Endothelial cell of umbilical vein (primary cell): ENCODE measurements around the gene LIMA1. TPM values are rescaled to one million over a fixed set of nuclear protein-coding genes. Genes with fewer than 3 reads are reported as not detected.

Source experiments
- BruUV-seq: library from RNA; stranded (reverse); fragments of 400-500 nt; replicated peaks from 2 replicates; lab custom pipeline; 2021; lab: Mats Ljungman, UMichigan
- CTCF ChIA-PET: fragments of 300-600, 350-600 bp; sonication (Branson Sonifier 250); formaldehyde crosslinking; loops from one replicate; lab custom pipeline; 2021; ENCODE audit warnings: antibody characterized with exemption, inconsistent platforms; lab: Charles Lee
- POLR2A ChIA-PET: fragments of 300-600, 350-600 bp; sonication (Branson Sonifier 250); formaldehyde crosslinking; loops from one replicate; lab custom pipeline; 2021; ENCODE audit warnings: antibody characterized with exemption, inconsistent platforms; lab: Charles Lee
- DNase-seq: peaks from one replicate; pipeline ENCODE4 v3.0.0-alpha.2; 2011; ENCODE audit warnings: low read depth, low spot score
- FAIRE-seq: peaks from 2 replicates; lab custom pipeline; 2011; peaks lifted over from hg19 to GRCh38; lab: Jason Lieb, UNC
- H2AFZ ChIP-seq: 2 replicates; pipeline ENCODE4 v1.6.0; 2012; ENCODE audit warnings: low read depth, low read length, control low read depth, inconsistent platforms
- H3K27ac ChIP-seq: 2 replicates; pipeline ENCODE4 v1.5.1; 2011; ENCODE audit warnings: low read depth, mild to moderate bottlenecking, control low read depth, low read length, moderate library complexity; ENCODE audit not compliant: insufficient read depth
- H3K27me3 ChIP-seq, 2 experiments: 2 replicates each; pipeline versions ENCODE4 v1.6.0 to v1.6.1; 2011; ENCODE audit warnings: low read length in 2 of 2, mixed read lengths in 1 of 2; ENCODE audit not compliant: control insufficient read depth in 2 of 2, insufficient read depth in 2 of 2
- H3K36me3 ChIP-seq, 2 experiments: 2 replicates in 1 of 2; 3 replicates in 1 of 2; pipeline ENCODE4 v1.5.1; 2011; ENCODE audit warnings: low read length in 2 of 2, mild to moderate bottlenecking in 1 of 2, moderate library complexity in 1 of 2; ENCODE audit not compliant: control insufficient read depth in 2 of 2, insufficient read depth in 2 of 2; ENCODE audit errors: extremely low read depth in 1 of 2
- H3K4me1 ChIP-seq: 3 replicates; pipeline ENCODE4 v1.5.1; 2011; ENCODE audit warnings: mild to moderate bottlenecking, low read length; ENCODE audit not compliant: control insufficient read depth, insufficient read depth; ENCODE audit errors: extremely low read depth
- H3K4me2 ChIP-seq: 2 replicates; pipeline ENCODE4 v1.6.1; 2011; ENCODE audit warnings: low read length, control low read depth, mixed read lengths; ENCODE audit not compliant: insufficient read depth
- H3K4me3 ChIP-seq, 3 experiments: fragments of 200-600 bp in 1 of 3; sonication (generic), shearing (Covaris generic) in 1 of 3; replicated peaks in 1 of 3; 2 replicates each; pipeline ENCODE4 v1.5.1; 2011 to 2016; ENCODE audit warnings: control low read depth in 3 of 3, low read length in 3 of 3, mild to moderate bottlenecking in 2 of 3, inconsistent platforms in 1 of 3, low read depth in 1 of 3, moderate library complexity in 1 of 3; ENCODE audit not compliant: insufficient read depth in 1 of 3
- H3K79me2 ChIP-seq: 2 replicates; pipeline ENCODE4 v1.6.0; 2012; ENCODE audit warnings: low read length, inconsistent platforms; ENCODE audit not compliant: control insufficient read depth, insufficient read depth
- H3K9ac ChIP-seq: replicated peaks from 2 replicates; pipeline ENCODE3; 2011; ENCODE audit warnings: low read length, control low read depth; ENCODE audit not compliant: insufficient read depth; ENCODE audit errors: extremely low read depth
- H3K9me1 ChIP-seq: replicated peaks from 3 replicates; pipeline ENCODE4 v1.6.0; 2011; ENCODE audit warnings: mild to moderate bottlenecking, low read length; ENCODE audit not compliant: control insufficient read depth, insufficient read depth; ENCODE audit errors: extremely low read depth
- H3K9me3 ChIP-seq: replicated peaks from 2 replicates; pipeline ENCODE4 v1.5.1; 2012; ENCODE audit warnings: low read length, inconsistent platforms; ENCODE audit not compliant: control insufficient read depth, insufficient read depth
- H4K20me1 ChIP-seq: replicated peaks from 2 replicates; pipeline ENCODE3; 2011; ENCODE audit warnings: mild to moderate bottlenecking, low read length; ENCODE audit not compliant: control insufficient read depth, insufficient read depth; ENCODE audit errors: extremely low read depth
- EZH2 ChIP-seq: IDR thresholded peaks from 2 replicates; pipeline ENCODE4 v1.6.1; 2012; ENCODE audit warnings: borderline replicate concordance, low read depth, mild to moderate bottlenecking, moderate library complexity, low read length, inconsistent platforms; ENCODE audit not compliant: severe bottlenecking
- FOS ChIP-seq: IDR thresholded peaks from 2 replicates; pipeline ENCODE4 v1.6.1; 2011; ENCODE audit warnings: mild to moderate bottlenecking, low read length, moderate library complexity, borderline replicate concordance; ENCODE audit not compliant: insufficient read depth
- GATA2 ChIP-seq: IDR thresholded peaks from 2 replicates; pipeline ENCODE4 v1.7.0; 2011; ENCODE audit warnings: low read depth, mild to moderate bottlenecking, moderate library complexity, mixed read lengths, low read length; ENCODE audit not compliant: insufficient read length, insufficient read depth
- JUN ChIP-seq: IDR thresholded peaks from 2 replicates; pipeline ENCODE4 v1.6.1; 2011; ENCODE audit warnings: borderline replicate concordance, low read depth; ENCODE audit not compliant: insufficient read length, insufficient read depth
- MAX ChIP-seq: IDR thresholded peaks from 2 replicates; pipeline ENCODE4 v1.6.1; 2011; ENCODE audit not compliant: insufficient read depth, insufficient read length
- MYC ChIP-seq: IDR thresholded peaks from one replicate; pipeline ENCODE4 v1.6.1; 2011; ENCODE audit warnings: mild to moderate bottlenecking, low read depth, low read length
- POLR2A ChIP-seq: IDR thresholded peaks from 2 replicates; pipeline ENCODE4 v1.6.1; 2012; ENCODE audit warnings: low read depth, mild to moderate bottlenecking, control low read depth, low read length
- POLR2AphosphoS5 ChIP-seq: IDR thresholded peaks from 2 replicates; pipeline ENCODE4 v1.6.1; 2012; ENCODE audit warnings: low read depth, mild to moderate bottlenecking, control low read depth, low read length, moderate library complexity; ENCODE audit not compliant: insufficient read depth
- dilution Hi-C: fragments of 300-500 bp; cut with MboI; formaldehyde crosslinking; loops from one replicate; pipeline ENCODE4 v1.15.0; 2019; ENCODE audit warnings: low sequenced_read_pairs; ENCODE audit not compliant: extremely low pct_ligation_motif_present
- intact Hi-C: fragments of 100-400 bp; cut with micrococcal nuclease; formaldehyde crosslinking; loops from one replicate; pipeline ENCODE4 v1.10.0; 2022
- polyA plus RNA-seq, 4 experiments: library from polyadenylated mRNA; depleted of rRNA in 3 of 4; stranded (reverse) in 3 of 4; unstranded in 1 of 4; fragments of >200 nt; gene quantifications; 2 replicates each; pipeline versions ENCODE4 v1.2.1 to v1.2.3, GENCODE V29; 2011 to 2012; ENCODE audit warnings: missing spikeins in 1 of 4
- total RNA-seq: library from RNA; stranded (reverse); gene quantifications from 2 replicates; pipeline ENCODE4 v1.2.3, GENCODE V29; 2021
- TF ChIP-seq, protein P1 (sequence below), 2 donors: IDR thresholded peaks; 1 replicate in 1 of 2; 2 replicates in 1 of 2; pipeline ENCODE4 v1.5.1; 2011; ENCODE audit warnings: low read length in 2 of 2, mild to moderate bottlenecking in 2 of 2, moderate library complexity in 2 of 2, control low read depth in 1 of 2, inconsistent platforms in 1 of 2, low read depth in 1 of 2; ENCODE audit not compliant: insufficient read depth in 1 of 2; ENCODE audit errors: extremely low read depth in 1 of 2

The LIMA1 gene
- total and polyA plus RNA-seq, 2 donors (not counting 3 experiments of a cell fraction or from before 2014, with no cell fraction given): 35.0 to 87.3 TPM

DNA sequence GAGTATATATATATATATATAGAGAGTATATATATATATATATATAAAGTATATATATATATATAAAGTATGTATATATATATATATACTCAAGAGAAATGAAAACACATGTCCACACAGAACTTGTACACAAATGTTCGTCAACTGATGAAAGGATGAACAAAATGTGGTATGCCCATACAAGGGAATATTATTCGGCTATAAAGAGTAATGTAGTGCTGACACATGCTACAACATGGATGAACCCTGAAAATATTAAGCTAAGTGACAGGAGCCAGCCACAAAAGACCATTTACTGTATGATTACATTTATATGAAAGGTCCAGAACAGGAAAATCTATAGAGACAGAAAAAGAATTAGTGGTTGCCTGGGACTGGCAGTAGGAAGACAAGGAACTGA, 19.5 kb downstream of the LIMA1 start:
- Histone ChIP-seq H3K4me2 (no peak overlapping the region), H3K9ac (no peak overlapping the region), H3K27me3 (no peaks in the 10 kb centered on the region), H4K20me1 (no peaks in the 10 kb centered on the region), H3K4me1 (no peaks in the 10 kb centered on the region), H2AFZ (no peak overlapping the region), H3K27ac (no peak overlapping the region), H3K9me1 (no peaks in the 10 kb centered on the region), H3K9me3 (no peaks in the 10 kb centered on the region), H3K4me3 (no peak overlapping the region), H3K79me2 (no peaks in the 10 kb centered on the region), H3K36me3 (no peaks in the 10 kb centered on the region)
- CTCF ChIA-PET: no interaction called here
- FAIRE-seq (no peak), DNase-seq (no peak)
- intact Hi-C loops (no loop called here), dilution Hi-C loops (no loop called here)
- TF ChIP-seq MAX (no peak), EZH2 (no peak), GATA2 (no peak), POLR2A (no peak), MYC (no peak), JUN (no peak), FOS (no peak), POLR2AphosphoS5 (no peak)
- TF ChIP-seq, protein P1, sequence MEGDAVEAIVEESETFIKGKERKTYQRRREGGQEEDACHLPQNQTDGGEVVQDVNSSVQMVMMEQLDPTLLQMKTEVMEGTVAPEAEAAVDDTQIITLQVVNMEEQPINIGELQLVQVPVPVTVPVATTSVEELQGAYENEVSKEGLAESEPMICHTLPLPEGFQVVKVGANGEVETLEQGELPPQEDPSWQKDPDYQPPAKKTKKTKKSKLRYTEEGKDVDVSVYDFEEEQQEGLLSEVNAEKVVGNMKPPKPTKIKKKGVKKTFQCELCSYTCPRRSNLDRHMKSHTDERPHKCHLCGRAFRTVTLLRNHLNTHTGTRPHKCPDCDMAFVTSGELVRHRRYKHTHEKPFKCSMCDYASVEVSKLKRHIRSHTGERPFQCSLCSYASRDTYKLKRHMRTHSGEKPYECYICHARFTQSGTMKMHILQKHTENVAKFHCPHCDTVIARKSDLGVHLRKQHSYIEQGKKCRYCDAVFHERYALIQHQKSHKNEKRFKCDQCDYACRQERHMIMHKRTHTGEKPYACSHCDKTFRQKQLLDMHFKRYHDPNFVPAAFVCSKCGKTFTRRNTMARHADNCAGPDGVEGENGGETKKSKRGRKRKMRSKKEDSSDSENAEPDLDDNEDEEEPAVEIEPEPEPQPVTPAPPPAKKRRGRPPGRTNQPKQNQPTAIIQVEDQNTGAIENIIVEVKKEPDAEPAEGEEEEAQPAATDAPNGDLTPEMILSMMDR (IDR thresholded peaks at IDR 0.05; ENCODE audit: extremely low read depth in 1 of 2, insufficient read depth in 1 of 2, low read depth in 1 of 2, low read length in 2 of 2): no peak
- no TSS peak for BruUV-seq
- POLR2A ChIA-PET: no interaction called here
